ENCODE data around the gene ZNF30. TPM values are rescaled to one million over a fixed set of nuclear protein-coding genes. Genes with fewer than 3 reads are reported as not detected.

ZNF30 gene
- total and polyA plus RNA-seq, 7 donors = 0.86 to 6.6 (median 1.8) TPM

- intact Hi-C loops (cut with DNase I) = no loop called here
- peaks cover 0 to 1% (median 0%) of the 10 kb centered on the region in 3 donors for H3K27me3 ChIP-seq (ENCODE audit: insufficient read depth in 3 of 3, low read length in 2 of 3)
- no peak overlapping the region for H3K27ac ChIP-seq
- TF ChIP-seq CTCF (IDR thresholded peaks at IDR 0.05) = no peak
- DNase-seq (peak in 1 of 2 donors; percentile 20), ATAC-seq (no peak)
- H3K4me3 ChIP-seq = no peak overlapping the region
- no peaks in the 10 kb centered on the region for H3K4me1 ChIP-seq
- 74 to 81% (median 79%) methylated on average over 12 of the region's 12 CpGs for WGBS, 3 donors
- H3K9me3 ChIP-seq = no peaks in the 10 kb centered on the region
- H3K36me3 ChIP-seq (ENCODE audit: insufficient read depth in 1 of 2, low read depth in 1 of 2) = no peaks in the 10 kb centered on the region
Measured at GRCh38 chr19:34979819-34980640, 53.3 kb downstream of the ZNF30 start.

- Histone ChIP-seq H3K9me3 (no peaks in the 10 kb centered on the region), H3K27ac (no peak overlapping the region), H3K27me3 (ENCODE audit: insufficient read depth in 3 of 3, low read length in 2 of 3) (no peaks in the 10 kb centered on the region), H3K36me3 (ENCODE audit: insufficient read depth in 1 of 2, low read depth in 1 of 2) (no peaks in the 10 kb centered on the region), H3K4me3 (no peak overlapping the region), H3K4me1 (no peaks in the 10 kb centered on the region)
- WGBS, 3 donors = 69 to 71% (median 70%) methylated on average over 5 of the region's 5 CpGs
- intact Hi-C loops (cut with DNase I) = no loop called here
- ATAC-seq (no peak), DNase-seq (no peak)
- no peak for TF ChIP-seq CTCF (IDR thresholded peaks at IDR 0.05)
Measured at GRCh38 chr19:34982275-34982674, 55.6 kb downstream of the ZNF30 start.

- intact Hi-C loops (cut with DNase I) = no loop called here
- TF ChIP-seq CTCF (IDR thresholded peaks at IDR 0.05) = no peak
- Histone ChIP-seq H3K4me3 (no peak overlapping the region), H3K27me3 (ENCODE audit: insufficient read depth in 3 of 3, low read length in 2 of 3) (no peaks in the 10 kb centered on the region), H3K27ac (no peak overlapping the region), H3K4me1 (no peaks in the 10 kb centered on the region), H3K36me3 (ENCODE audit: insufficient read depth in 1 of 2, low read depth in 1 of 2) (no peaks in the 10 kb centered on the region), H3K9me3 (no peaks in the 10 kb centered on the region)
- 86 to 90% (median 86%) methylated on average over 4 of the region's 4 CpGs for WGBS, 3 donors
- ATAC-seq = no peak
- DNase-seq = peak in 1 of 2 donors; percentile 24
Measured at GRCh38 chr19:34983786-34984185, 57.1 kb downstream of the ZNF30 start.

- no peak for TF ChIP-seq CTCF (IDR thresholded peaks at IDR 0.05)
- H3K4me3 ChIP-seq = no peak overlapping the region
- no peaks in the 10 kb centered on the region for H3K27me3 ChIP-seq (ENCODE audit: insufficient read depth in 3 of 3, low read length in 2 of 3)
- no peaks in the 10 kb centered on the region for H3K36me3 ChIP-seq (ENCODE audit: insufficient read depth in 1 of 2, low read depth in 1 of 2)
- H3K27ac ChIP-seq = no peak overlapping the region
- ATAC-seq = no peak
- H3K4me1 ChIP-seq = no peaks in the 10 kb centered on the region
- intact Hi-C loops (cut with DNase I) = no loop called here
- no peaks in the 10 kb centered on the region for H3K9me3 ChIP-seq
- 91 to 93% (median 92%) methylated on average over 3 of the region's 3 CpGs for WGBS, 3 donors
- DNase-seq = no peak
Measured at GRCh38 chr19:34984287-34984686, 57.6 kb downstream of the ZNF30 start.
